Erythroblast (primary cell): Measurements from ENCODE around the gene C2orf72.
"Not testable (repeated sequence)": the region's sequence is repeated elsewhere in the genome, so short reads cannot be mapped to it uniquely, and the experiment has no call there.

ENCODE experiments used
- DNase-seq, 2 experiments: peaks; one replicate each; lab custom pipeline; 2025; lab: John Stamatoyannopoulos, UW
- GATA1 ChIP-seq: IDR thresholded peaks from 2 replicates; pipeline ENCODE4 v1.6.1; 2011; ENCODE audit warnings: low read depth, mild to moderate bottlenecking, control low read depth, low read length, moderate library complexity
- POLR2A ChIP-seq: IDR thresholded peaks from 2 replicates; pipeline ENCODE4 v1.6.1; 2011; ENCODE audit warnings: mild to moderate bottlenecking, low read length

Gene C2orf72

DNA sequence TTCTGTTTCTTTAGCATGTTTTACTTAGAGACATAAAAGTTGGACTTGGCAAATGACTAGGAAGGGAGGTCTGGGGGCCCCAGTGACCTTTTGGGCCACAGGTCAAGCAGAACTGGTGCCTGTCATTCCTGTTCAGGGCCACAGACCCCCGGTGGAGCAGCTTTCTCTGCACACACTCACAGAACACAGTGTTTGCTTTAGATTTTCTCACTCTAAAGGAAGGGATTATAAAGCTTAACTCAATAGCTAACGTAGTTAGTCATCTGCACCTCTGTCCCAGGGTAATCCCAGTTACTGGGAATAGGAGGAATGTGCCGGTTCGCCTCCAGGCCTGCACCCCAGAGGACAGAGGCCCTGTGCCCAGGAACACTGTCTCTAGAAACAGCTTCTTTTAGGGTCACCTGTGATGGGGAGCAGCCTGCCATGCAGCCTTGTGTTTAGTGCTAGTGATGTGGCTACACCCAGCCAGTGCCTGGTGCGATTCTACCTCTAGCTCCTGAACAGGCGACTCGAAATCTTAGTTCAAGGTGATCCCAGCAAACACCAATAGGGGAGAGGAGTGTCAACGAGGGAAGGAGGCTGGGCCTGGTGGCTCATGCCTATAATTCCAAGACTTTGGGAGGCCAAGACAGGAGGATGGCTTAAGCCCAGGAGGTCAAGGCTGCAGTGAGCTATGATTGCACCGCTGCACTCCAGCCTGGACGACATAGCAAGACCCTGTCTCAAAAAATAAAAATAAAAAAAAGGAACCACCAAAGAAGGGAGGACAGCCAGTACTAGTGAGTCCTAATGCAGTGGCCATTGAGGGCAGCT lies 29.8 kb upstream of the C2orf72 start:
- DNase-seq: no peak
- TF ChIP-seq POLR2A (no peak), GATA1 (no peak)

DNA sequence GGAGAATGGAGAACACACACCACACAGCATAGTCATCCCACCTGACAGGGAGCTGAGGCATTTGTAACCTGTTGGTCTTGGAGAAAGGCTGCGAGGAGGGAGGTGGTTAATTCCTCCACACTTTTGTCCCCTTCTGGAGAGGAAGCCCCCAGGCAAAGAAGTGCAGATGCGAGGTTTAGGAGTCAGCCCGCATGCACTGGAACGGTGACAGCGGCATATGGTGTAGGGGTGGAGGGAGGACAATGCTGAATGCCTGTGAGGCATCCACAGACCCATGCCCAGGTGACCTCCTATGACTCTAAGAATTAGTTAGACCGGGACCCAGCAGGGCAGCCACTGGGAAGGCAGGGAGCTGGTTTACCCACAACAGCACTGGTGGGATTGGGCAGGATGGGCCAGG lies 29.2 kb upstream of the C2orf72 start:
- no peak for DNase-seq
- TF ChIP-seq POLR2A (no peak), GATA1 (no peak)

DNA sequence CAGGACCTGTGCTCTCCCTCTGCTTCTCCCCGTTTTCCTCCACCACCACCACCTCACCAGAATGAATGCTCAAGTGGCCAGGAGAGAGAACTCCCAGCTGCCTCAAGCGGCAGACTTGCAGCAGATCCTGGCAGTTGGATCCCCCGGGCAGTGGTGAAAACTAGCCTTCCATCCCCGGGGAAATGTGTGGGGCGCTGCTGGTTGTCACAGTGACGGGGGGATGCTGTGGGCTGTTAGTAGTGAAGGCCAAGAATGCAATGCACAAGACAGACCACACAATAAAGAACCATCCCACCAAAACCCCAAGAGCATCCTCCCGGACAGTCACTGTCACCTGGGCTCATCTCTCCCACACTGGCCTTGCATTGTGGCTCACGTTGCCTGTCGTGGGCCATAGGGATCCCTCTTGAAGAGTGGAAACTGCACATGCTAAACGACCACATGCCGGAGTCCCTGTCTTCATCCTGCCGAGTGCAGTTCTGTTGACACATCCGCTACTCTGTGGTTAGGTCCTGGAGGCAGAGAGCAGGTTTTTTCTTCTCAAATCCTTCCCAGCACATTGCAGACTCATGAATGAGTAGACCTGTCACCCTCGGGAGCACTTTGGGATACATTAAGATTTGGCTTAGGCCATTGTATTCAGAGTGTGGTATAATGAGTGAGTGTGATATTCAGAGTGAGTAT lies 27.9 kb upstream of the C2orf72 start:
- TF ChIP-seq POLR2A (no peak), GATA1 (no peak)
- no peak for DNase-seq

DNA sequence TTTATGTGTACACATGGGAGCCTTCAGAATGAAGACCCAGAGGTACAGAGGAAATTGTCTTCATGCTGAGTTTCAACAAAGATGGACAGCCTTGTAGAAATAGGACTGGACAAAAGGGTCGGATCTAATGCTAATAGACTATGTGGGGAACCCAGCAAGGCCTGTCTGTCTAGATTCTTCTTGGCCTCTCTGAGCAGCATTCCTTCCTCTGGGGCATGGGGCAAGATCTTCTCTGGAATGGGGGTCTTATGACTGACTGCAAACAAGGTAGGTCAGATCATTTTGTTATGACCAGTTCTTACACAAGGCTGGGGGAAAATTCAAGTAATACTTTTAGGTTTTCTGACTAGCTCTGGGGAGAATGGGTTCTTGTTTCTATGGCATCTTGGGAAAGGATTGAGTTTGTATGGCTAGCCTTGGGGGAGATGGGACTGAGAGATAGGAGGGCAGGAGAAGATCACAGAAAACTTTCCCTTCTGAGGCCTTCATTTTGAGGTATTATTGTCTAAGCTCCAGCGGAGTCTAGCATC lies 27.1 kb upstream of the C2orf72 start:
- TF ChIP-seq GATA1: no peak
- TF ChIP-seq POLR2A: no peak
- no peak for DNase-seq

DNA sequence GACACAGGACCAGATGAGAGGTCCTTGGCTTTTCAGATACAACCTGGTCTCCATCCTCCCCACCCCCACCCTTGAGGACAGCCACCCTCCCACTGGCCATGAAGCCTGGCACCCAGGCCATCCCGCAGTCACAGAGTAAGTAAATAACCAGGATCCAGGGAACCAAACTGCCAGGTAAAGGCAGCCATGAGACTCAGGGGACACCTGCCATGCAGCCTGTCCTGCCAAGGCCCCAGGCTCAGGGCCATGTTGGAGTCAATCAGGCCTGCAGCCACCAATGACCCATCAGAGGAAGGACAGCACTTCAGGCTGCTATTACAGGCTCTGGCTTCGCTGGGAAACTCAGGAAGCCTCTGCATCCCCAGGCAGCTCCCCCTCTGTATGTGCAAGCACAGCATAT lies 25.8 kb upstream of the C2orf72 start:
- DNase-seq: no peak
- no peak for TF ChIP-seq GATA1
- TF ChIP-seq POLR2A: no peak

DNA sequence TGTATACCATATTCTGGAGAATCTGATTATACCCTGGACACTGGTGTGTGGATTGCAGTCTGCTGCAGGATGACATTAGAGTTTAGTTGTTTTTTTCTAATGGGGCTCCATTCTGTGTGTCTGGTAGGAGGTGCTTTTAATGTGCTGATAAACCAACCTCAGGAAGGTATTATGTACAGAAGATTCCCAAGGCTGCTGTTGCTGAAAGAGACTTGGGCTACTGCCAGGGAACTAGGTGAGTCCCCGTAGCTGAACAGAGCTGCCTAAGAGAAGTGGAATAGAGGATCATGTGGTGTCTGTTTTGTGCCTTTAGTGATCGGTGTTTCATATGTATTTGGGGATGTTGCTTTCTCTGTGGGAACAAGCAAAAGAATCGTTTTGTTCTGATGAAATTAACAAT lies 24.9 kb upstream of the C2orf72 start:
- no peak for TF ChIP-seq GATA1
- no peak for TF ChIP-seq POLR2A
- no peak for DNase-seq

DNA sequence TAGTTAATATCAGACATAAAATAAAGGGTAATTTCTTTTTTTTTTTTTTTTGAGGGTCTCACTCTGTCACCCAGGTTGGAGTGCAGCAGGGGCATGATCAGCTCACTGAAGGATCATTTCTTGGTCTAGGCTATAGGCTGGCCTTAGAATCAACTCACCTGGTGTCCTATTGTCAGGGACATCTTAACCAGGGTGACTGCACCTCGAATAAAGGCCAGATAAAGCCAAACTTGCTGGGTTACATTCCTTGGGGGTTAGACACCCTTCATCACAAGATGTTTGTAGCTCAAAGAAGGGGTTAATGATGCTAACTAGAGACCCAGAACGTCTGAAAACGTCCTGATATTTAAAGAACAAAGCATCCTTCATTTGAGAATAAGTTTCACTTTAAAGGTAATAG lies 23.5 kb upstream of the C2orf72 start:
- no peak for TF ChIP-seq GATA1
- no peak for TF ChIP-seq POLR2A

DNA sequence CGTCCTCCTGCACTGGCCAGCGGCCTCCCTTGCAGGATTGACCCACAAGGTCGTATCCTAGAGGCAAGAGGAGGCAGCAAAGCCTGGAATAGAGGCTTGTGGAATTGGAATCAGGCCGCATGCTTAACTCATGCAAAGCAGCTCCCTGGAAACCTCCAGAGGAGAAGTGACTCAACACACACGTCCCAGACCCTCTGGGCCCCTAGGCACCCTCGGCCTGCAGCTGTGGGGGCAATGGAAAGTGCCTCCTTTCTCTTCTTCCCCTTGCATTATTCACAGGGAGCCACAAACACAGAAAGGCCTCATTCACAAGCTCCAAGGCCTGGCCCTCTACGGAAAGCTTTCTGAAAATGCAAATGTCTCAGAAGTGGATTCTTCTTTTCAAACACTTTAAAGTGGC lies 21.8 kb upstream of the C2orf72 start:
- TF ChIP-seq GATA1 (no peak), POLR2A (no peak)
- DNase-seq: no peak

More for the DNA sequence above, 23.5 kb upstream of the C2orf72 start:
- DNase-seq: no peak

DNA sequence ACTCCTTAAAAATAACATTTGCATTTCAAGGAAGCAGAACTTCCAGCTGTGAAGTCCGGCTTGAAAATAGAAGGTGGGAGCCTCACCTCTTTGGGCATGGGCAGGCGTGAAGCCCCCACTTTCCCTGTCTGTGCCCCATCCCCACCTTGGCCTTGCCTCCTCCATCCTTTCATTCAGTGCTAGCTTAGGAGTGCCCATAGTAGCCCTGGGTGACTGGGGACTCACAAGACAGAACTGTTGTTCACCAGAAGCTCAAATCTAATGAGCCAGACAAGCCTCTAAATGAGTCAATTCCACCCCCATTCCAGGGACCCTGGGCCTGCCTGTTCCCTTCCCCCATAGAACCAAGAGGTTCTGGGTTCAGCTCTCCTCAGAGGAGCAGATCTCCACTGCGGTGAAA lies 21.4 kb upstream of the C2orf72 start:
- DNase-seq: no peak
- TF ChIP-seq POLR2A: no peak
- no peak for TF ChIP-seq GATA1

DNA sequence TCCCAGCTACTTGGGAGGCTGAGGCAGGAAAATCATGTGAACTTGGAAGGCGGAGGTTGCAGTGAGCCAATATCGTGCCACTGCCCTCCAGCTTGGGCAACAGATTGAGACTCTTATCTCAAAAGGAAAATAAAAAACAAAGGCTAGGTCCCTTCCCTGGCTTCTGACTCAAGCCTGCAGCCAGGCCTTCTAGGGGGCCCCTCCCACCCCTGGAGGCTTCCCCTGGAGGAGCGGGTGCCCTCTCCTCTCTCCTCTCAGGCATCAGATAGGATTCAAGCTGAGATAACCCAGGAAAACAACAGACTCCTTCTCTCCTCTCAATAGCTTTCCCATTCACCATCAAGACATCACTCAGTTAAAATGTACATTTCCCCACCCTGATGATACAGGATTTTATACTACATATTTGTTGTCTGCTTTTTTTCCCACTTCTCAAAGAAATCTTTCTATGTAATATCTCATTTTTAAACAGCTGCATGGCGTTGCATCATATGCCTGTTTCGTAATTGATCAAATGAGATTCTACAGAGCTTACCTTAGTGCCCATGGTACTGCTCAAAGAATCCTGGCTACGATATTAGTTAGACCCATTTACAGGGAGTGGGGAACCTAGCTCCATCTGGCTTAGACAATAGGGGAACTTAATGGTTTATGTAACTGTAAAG lies 20.6 kb upstream of the C2orf72 start:
- TF ChIP-seq POLR2A (no peak), GATA1 (no peak)
- DNase-seq: no peak

DNA sequence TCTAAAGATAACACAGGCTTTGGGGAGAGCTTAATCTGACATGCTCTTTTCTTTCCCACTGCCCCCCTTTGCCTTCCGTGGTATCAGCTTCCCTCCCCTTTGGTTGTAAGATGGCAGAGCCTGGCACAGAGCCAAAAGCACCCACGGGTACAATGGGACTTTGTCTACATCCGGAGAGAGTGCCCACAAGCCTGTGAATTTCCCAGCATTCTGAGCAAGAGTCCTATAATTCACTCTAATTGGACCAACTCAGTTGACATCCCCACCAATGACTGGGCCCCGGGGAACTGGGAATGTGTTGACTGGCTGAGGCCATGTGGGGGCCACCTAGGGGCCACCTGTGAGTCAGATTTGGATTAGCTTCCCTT lies 20.1 kb upstream of the C2orf72 start:
- DNase-seq: no peak
- TF ChIP-seq GATA1 (no peak), POLR2A (no peak)

DNA sequence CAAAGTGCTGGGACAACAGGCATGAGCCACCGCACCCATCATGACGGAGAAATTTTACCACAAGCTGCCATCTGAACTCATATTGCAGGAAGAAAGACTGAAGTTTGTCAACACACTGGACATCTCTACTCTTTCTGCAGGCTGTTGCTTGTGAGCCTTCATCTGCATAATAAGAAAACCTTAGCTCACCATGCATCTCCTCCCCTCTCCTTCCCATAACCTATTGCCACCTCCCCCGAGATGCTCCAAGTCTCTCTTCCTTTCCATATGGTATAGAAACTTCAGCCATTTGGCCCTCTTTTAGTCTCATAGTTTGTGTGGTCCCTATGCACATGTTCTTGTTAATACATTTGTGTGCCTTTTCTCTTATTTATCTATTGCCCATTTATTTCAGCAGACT lies 19.1 kb upstream of the C2orf72 start:
- DNase-seq: no peak
- TF ChIP-seq POLR2A: no peak
- no peak for TF ChIP-seq GATA1

DNA sequence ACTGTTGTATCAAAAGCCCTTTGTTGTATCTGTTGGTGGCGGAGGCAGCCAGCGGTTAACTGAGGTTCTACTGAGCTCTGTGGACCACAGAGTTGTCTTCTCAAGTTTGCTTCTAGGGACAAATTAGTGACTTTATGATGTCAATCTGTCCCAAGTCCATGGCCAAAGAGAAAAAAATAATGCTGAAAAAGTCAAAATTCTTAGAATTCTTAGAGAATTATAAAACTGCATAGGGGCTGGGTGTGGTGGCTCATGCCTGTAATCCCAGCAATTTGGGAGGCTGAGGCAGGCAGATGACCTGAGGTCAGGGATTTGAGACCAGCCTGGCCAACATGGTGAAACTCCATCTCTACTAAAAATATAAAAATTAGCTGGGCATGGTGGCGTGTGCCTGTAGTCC lies 12.3 kb upstream of the C2orf72 start:
- not testable (repeated sequence) for DNase-seq

DNA sequence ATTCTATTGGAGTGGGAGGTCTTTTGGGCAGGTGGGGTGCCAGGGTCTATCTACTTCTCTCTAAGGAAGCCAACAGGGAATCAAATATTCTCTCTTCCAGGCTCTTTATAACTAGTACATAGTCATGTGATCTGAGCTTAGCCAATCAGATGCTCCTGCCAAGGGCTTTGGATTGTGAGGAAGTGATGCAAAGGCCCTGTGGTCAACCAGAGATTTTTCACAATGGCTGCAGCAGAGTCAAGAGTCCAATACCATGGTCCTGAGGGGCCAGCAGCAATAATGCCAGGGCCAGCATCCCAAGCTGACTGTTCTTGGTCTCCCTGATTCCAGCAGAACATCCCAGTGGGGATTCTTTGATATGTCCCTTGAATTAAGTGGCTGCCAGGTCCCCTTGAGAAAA lies 8.4 kb upstream of the C2orf72 start:
- TF ChIP-seq POLR2A (no peak), GATA1 (no peak)
- DNase-seq: no peak
